Kidney epithelial cell (primary cell): Measurements from ENCODE around the gene PPP3CA. TPM values are rescaled to one million over a fixed set of nuclear protein-coding genes. Genes with fewer than 3 reads are reported as not detected.
"Not testable (repeated sequence)": the region's sequence is repeated elsewhere in the genome, so short reads cannot be mapped to it uniquely, and the experiment has no call there.

Source experiments
- DNase-seq: peaks from one replicate; pipeline ENCODE4 v3.0.0-alpha.2; 2010; ENCODE audit warnings: low read depth
- H3K27me3 ChIP-seq: 2 replicates; pipeline ENCODE4 v1.6.0; 2011; ENCODE audit warnings: low read length; ENCODE audit not compliant: control insufficient read depth, insufficient read depth
- H3K36me3 ChIP-seq: 2 replicates; pipeline ENCODE4 v1.5.1; 2011; ENCODE audit warnings: low read length; ENCODE audit not compliant: control insufficient read depth, insufficient read depth
- H3K4me3 ChIP-seq: 2 replicates; pipeline ENCODE4 v1.5.1; 2011; ENCODE audit warnings: low read depth, mild to moderate bottlenecking, control low read depth, low read length
- CTCF ChIP-seq: IDR thresholded peaks from 2 replicates; pipeline ENCODE4 v1.5.1; 2011; ENCODE audit warnings: mild to moderate bottlenecking, moderate library complexity, low read length, control low read depth, inconsistent platforms; ENCODE audit not compliant: insufficient read depth, poor library complexity, severe bottlenecking
- total RNA-seq: library from RNA; depleted of rRNA; stranded (reverse); fragments of >200 nt; gene quantifications from 2 replicates; pipeline ENCODE4 v1.2.3, GENCODE V29; 2015

PPP3CA gene
- total RNA-seq, 1 donor from 2014 or later, result 26.5 TPM

GRCh38 chr4:101183666-101184373 is 163.5 kb downstream of the PPP3CA start:
- Histone ChIP-seq H3K27me3 (no peaks in the 10 kb centered on the region), H3K36me3 (no peaks in the 10 kb centered on the region), H3K4me3 (no peak overlapping the region)
- DNase-seq, result no peak
- no peak for TF ChIP-seq CTCF

GRCh38 chr4:101183221-101183620 is 164.1 kb downstream of the PPP3CA start:
- no peaks in the 10 kb centered on the region for H3K36me3 ChIP-seq
- H3K4me3 ChIP-seq, result no peak overlapping the region
- H3K27me3 ChIP-seq, result no peaks in the 10 kb centered on the region
- no peak for TF ChIP-seq CTCF
- no peak for DNase-seq

GRCh38 chr4:101182688-101183087 is 164.6 kb downstream of the PPP3CA start:
- DNase-seq, H3K27me3 ChIP-seq, H3K36me3 ChIP-seq, H3K4me3 ChIP-seq: not testable (repeated sequence)

DNA sequence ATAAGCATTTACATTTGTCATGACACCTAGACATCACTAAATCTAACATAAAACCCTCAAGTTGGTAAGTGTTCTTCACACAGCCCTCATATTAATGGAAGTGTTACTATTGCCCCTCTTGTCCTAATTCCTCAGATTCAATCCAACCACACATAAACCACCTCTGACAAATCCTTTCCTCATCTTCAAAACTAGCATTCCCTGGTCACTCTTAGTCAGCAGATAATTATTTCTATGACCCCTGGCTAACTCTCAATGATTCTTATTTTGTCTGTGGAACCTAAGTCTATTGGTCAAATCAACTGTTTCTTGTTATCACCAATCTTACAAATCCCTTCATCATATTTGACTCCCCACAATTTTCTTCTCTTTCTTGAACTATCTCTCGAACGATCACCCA is 168.6 kb downstream of the PPP3CA start:
- TF ChIP-seq CTCF, result no peak
- H3K4me3 ChIP-seq, result no peak overlapping the region
- H3K36me3 ChIP-seq, result no peaks in the 10 kb centered on the region
- H3K27me3 ChIP-seq, result no peaks in the 10 kb centered on the region
- DNase-seq, result no peak

- no peaks in the 10 kb centered on the region for H3K36me3 ChIP-seq
- no peak for TF ChIP-seq CTCF
- H3K27me3 ChIP-seq, result no peaks in the 10 kb centered on the region
- DNase-seq, result no peak
- no peak overlapping the region for H3K4me3 ChIP-seq
Observed at GRCh38 chr4:101177154-101177553, 170.2 kb downstream of the PPP3CA start.

DNA sequence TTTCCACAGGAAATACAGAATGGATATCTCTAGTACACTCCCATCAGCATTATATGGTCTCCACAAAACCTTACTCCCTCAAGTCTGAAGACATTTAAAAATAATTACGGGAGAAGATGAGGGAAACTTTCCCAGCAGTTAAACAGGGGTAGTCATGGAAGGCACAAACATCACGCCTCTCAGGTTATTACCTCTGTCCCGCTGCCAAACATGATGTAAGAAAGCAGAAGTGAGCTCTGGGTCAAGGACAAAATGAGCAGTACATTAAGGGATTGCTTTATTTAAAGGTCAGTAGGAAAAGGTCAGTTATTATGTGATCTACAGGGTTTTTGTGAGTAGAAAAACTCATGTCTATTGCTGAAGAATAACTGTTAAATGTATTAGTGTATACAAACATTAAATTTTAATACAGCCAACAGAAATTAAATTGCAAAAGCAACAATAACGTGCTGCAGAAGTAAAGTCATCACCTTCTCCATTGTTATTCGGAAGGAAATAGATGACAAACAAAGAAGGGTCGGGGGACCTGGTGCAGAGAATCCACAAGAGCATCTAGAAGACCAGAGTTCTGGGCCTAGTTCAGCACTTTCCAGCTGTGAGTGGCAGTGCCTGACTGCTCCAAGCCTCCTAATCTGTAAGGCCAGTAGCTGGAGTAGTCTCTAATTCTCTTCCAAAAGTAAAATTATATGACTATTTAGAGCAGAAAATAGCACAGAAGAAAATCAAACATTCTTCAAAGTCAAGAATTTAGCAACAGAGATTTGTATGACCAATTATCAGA is 171.2 kb downstream of the PPP3CA start:
- Histone ChIP-seq H3K4me3 (no peak overlapping the region), H3K27me3 (no peaks in the 10 kb centered on the region), H3K36me3 (no peaks in the 10 kb centered on the region)
- no peak for DNase-seq
- TF ChIP-seq CTCF, result no peak
